Astrocyte (in vitro differentiated cells and primary cell): Measurements from ENCODE around the gene GJD2. TPM values are rescaled to one million over a fixed set of nuclear protein-coding genes. Genes with fewer than 3 reads are reported as not detected.
A peak's percentile ranks its signal among the peaks of the same experiment; 100 is the strongest.

Experiments used
- DNase-seq: peaks from one replicate; pipeline ENCODE4 v3.0.0-alpha.2; 2010; ENCODE audit warnings: low read depth
- FAIRE-seq: peaks from 2 replicates; lab custom pipeline; 2011; peaks lifted over from hg19 to GRCh38; lab: Jason Lieb, UNC
- H2AFZ ChIP-seq: 2 replicates; pipeline ENCODE4 v1.6.0; 2012; ENCODE audit warnings: low read depth, low read length, inconsistent platforms
- H3K27ac ChIP-seq: 2 replicates; pipeline ENCODE4 v1.5.1; 2011; ENCODE audit warnings: low read depth, low read length, inconsistent platforms
- H3K27me3 ChIP-seq: 2 replicates; pipeline ENCODE4 v1.6.0; 2011; ENCODE audit warnings: low read length, inconsistent platforms; ENCODE audit not compliant: insufficient read depth
- H3K36me3 ChIP-seq: 2 replicates; pipeline ENCODE4 v1.5.1; 2011; ENCODE audit warnings: low read length, inconsistent platforms; ENCODE audit not compliant: insufficient read depth
- H3K4me1 ChIP-seq: 2 replicates; pipeline ENCODE4 v1.5.1; 2011; ENCODE audit warnings: low read length, inconsistent platforms; ENCODE audit not compliant: insufficient read depth
- H3K4me2 ChIP-seq: 2 replicates; pipeline ENCODE4 v1.6.0; 2012; ENCODE audit warnings: low read length, inconsistent platforms
- H3K4me3 ChIP-seq: 2 replicates; pipeline ENCODE4 v1.5.1; 2011; ENCODE audit warnings: low read depth, mild to moderate bottlenecking, low read length, inconsistent platforms; ENCODE audit not compliant: insufficient read depth
- H3K79me2 ChIP-seq: 2 replicates; pipeline ENCODE4 v1.6.0; 2012; ENCODE audit warnings: mild to moderate bottlenecking, low read length, inconsistent platforms; ENCODE audit not compliant: insufficient read depth
- H3K9ac ChIP-seq: 2 replicates; pipeline ENCODE4 v1.6.0; 2012; ENCODE audit warnings: mild to moderate bottlenecking, low read length, inconsistent platforms
- H3K9me3 ChIP-seq: 2 replicates; pipeline ENCODE4 v1.5.1; 2012; ENCODE audit warnings: low read depth, mild to moderate bottlenecking, low read length, inconsistent platforms; ENCODE audit not compliant: insufficient read depth
- H4K20me1 ChIP-seq: 2 replicates; pipeline ENCODE4 v1.6.0; 2012; ENCODE audit warnings: low read length, inconsistent platforms; ENCODE audit not compliant: insufficient read depth
- H3K27ac Mint-ChIP-seq: one replicate; pipeline ENCODE4 v1.8.0; 2021; ENCODE audit warnings: mild to moderate bottlenecking, mixed read lengths; ENCODE audit not compliant: unreplicated experiment
- H3K27me3 Mint-ChIP-seq: one replicate; pipeline ENCODE4 v1.8.0; 2021; ENCODE audit warnings: low read depth, mixed read lengths; ENCODE audit not compliant: unreplicated experiment
- H3K36me3 Mint-ChIP-seq: one replicate; pipeline ENCODE4 v1.8.0; 2021; ENCODE audit warnings: low read depth, mixed read lengths; ENCODE audit not compliant: unreplicated experiment
- H3K4me1 Mint-ChIP-seq: one replicate; pipeline ENCODE4 v1.8.0; 2021; ENCODE audit warnings: low read depth, mixed read lengths; ENCODE audit not compliant: unreplicated experiment
- H3K4me3 Mint-ChIP-seq: one replicate; pipeline ENCODE4 v1.8.0; 2021; ENCODE audit warnings: mild to moderate bottlenecking, moderate library complexity, mixed read lengths; ENCODE audit not compliant: unreplicated experiment
- H3K9me3 Mint-ChIP-seq: one replicate; pipeline ENCODE4 v1.8.0; 2021; ENCODE audit warnings: mild to moderate bottlenecking, mixed read lengths; ENCODE audit not compliant: unreplicated experiment
- EZH2 ChIP-seq: IDR thresholded peaks from 2 replicates; pipeline ENCODE4 v1.6.1; 2012; ENCODE audit warnings: mild to moderate bottlenecking, low read length, inconsistent platforms; ENCODE audit not compliant: insufficient read depth
- total RNA-seq: library from RNA; stranded (reverse); gene quantifications from 2 replicates; pipeline ENCODE4 v1.2.1, GENCODE V29; 2021
- TF ChIP-seq, protein P1 (sequence below): IDR thresholded peaks from 2 replicates; pipeline ENCODE4 v1.5.1; 2011; ENCODE audit warnings: low read depth, mild to moderate bottlenecking, inconsistent platforms, low read length, moderate library complexity; ENCODE audit not compliant: insufficient read depth

GJD2 gene
- total RNA-seq, 1 donor from 2014 or later, result 1.00 TPM

- H3K4me2 ChIP-seq, result peak overlapping the region; percentile 7
- FAIRE-seq, result peak; percentile 88
- H3K4me3 ChIP-seq, result no peak overlapping the region
- DNase-seq, result peak; percentile 44
- H3K4me1 Mint-ChIP-seq, result peaks cover 36% of the 10 kb centered on the region
- H3K4me3 Mint-ChIP-seq, result peak overlapping the region; percentile 1
- H3K4me1 ChIP-seq, result peaks cover 7% of the 10 kb centered on the region
- no peak overlapping the region for H3K27ac ChIP-seq
- peak overlapping the region; percentile 91 for H3K27ac Mint-ChIP-seq
- H3K9me3 ChIP-seq, result no peaks in the 10 kb centered on the region
- no peak overlapping the region for H2AFZ ChIP-seq
- H3K36me3 ChIP-seq, result no peaks in the 10 kb centered on the region
- no peaks in the 10 kb centered on the region for H3K9me3 Mint-ChIP-seq
- TF ChIP-seq, protein P1, sequence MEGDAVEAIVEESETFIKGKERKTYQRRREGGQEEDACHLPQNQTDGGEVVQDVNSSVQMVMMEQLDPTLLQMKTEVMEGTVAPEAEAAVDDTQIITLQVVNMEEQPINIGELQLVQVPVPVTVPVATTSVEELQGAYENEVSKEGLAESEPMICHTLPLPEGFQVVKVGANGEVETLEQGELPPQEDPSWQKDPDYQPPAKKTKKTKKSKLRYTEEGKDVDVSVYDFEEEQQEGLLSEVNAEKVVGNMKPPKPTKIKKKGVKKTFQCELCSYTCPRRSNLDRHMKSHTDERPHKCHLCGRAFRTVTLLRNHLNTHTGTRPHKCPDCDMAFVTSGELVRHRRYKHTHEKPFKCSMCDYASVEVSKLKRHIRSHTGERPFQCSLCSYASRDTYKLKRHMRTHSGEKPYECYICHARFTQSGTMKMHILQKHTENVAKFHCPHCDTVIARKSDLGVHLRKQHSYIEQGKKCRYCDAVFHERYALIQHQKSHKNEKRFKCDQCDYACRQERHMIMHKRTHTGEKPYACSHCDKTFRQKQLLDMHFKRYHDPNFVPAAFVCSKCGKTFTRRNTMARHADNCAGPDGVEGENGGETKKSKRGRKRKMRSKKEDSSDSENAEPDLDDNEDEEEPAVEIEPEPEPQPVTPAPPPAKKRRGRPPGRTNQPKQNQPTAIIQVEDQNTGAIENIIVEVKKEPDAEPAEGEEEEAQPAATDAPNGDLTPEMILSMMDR, result no peak
- no peak for TF ChIP-seq EZH2
- no peak overlapping the region for H3K9ac ChIP-seq
- peaks cover 5% of the 10 kb centered on the region for H3K27me3 ChIP-seq
- H4K20me1 ChIP-seq, result no peaks in the 10 kb centered on the region
- H3K79me2 ChIP-seq, result no peaks in the 10 kb centered on the region
- H3K27me3 Mint-ChIP-seq, result no peaks in the 10 kb centered on the region
- no peaks in the 10 kb centered on the region for H3K36me3 Mint-ChIP-seq
These were observed 28.2 kb downstream of the GJD2 start for GRCh38 chr15:34726406-34727100.

DNA sequence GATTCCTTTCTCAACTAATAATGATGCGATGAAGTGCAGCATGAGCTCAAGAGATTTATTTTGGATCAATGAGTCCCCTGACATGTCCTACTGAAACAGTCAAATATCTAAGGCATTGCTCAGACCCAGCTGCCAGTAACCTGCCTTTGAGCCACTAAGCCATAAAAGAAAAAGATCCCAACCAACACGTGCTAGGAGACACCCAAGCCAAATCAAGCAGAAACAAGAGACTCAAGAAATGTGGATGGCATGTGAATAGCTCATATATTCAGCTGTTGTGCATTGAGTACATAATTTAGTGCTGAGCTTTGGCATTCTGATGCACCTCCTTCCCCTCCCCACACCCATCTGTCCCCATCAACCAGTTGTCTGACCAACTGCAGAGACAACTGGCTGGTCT is 29.2 kb downstream of the GJD2 start:
- Histone ChIP-seq H3K36me3 (no peaks in the 10 kb centered on the region), H3K79me2 (no peaks in the 10 kb centered on the region), H3K27me3 (peaks cover 5% of the 10 kb centered on the region), H3K9ac (no peak overlapping the region), H2AFZ (no peak overlapping the region), H3K27ac (no peak overlapping the region), H3K9me3 (no peaks in the 10 kb centered on the region), H3K4me1 (peaks cover 7% of the 10 kb centered on the region), H4K20me1 (no peaks in the 10 kb centered on the region), H3K4me2 (no peak overlapping the region), H3K4me3 (no peak overlapping the region)
- Mint-ChIP-seq H3K36me3 (no peaks in the 10 kb centered on the region), H3K27me3 (no peaks in the 10 kb centered on the region), H3K4me3 (no peak overlapping the region), H3K4me1 (peaks cover 36% of the 10 kb centered on the region), H3K9me3 (no peaks in the 10 kb centered on the region), H3K27ac (peak overlapping the region; percentile 91)
- TF ChIP-seq, protein P1, result no peak
- TF ChIP-seq EZH2, result no peak
- DNase-seq (peak; percentile 24), FAIRE-seq (no peak)

DNA sequence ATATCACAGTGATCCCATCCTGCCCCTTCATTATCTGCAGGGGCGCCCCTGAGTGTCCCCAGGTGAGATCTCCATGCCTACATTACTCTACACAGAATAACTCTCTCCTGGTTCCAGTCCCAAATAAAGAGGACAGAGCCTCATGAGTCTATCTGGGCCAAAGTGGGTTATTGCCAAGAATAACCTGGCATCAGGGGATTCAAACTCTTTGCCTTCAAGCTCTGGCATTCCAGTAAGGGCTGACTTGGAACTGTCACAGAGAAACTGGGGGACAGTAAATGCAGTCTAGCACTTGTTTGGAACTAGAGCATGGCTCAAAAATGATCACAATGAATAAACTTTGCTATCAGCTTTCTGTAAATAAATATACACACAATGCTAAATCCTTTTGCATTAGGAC is 30.3 kb downstream of the GJD2 start:
- H3K27me3 ChIP-seq, result peaks cover 8% of the 10 kb centered on the region
- Mint-ChIP-seq H3K9me3 (no peaks in the 10 kb centered on the region), H3K4me1 (peaks cover 41% of the 10 kb centered on the region), H3K4me3 (no peak overlapping the region), H3K27me3 (no peaks in the 10 kb centered on the region), H3K36me3 (no peaks in the 10 kb centered on the region), H3K27ac (no peak overlapping the region)
- no peaks in the 10 kb centered on the region for H3K79me2 ChIP-seq
- peak; percentile 86 for FAIRE-seq
- no peak overlapping the region for H3K27ac ChIP-seq
- H3K4me2 ChIP-seq, result no peak overlapping the region
- peaks cover 7% of the 10 kb centered on the region for H3K4me1 ChIP-seq
- H4K20me1 ChIP-seq, result no peaks in the 10 kb centered on the region
- no peaks in the 10 kb centered on the region for H3K36me3 ChIP-seq
- H2AFZ ChIP-seq, result no peak overlapping the region
- TF ChIP-seq, protein P1, result no peak
- no peak for TF ChIP-seq EZH2
- H3K4me3 ChIP-seq, result no peak overlapping the region
- H3K9ac ChIP-seq, result no peak overlapping the region
- no peaks in the 10 kb centered on the region for H3K9me3 ChIP-seq
- no peak for DNase-seq
